MM.1S (cell line): ENCODE measurements around the gene HECW1.

ENCODE experiments used
- EZH2 ChIP-seq: fragments of 300-600 bp; sonication (generic); optimal IDR thresholded peaks from 2 replicates; pipeline ENCODE3; 2017; ENCODE audit warnings: low read depth, mild to moderate bottlenecking, antibody characterized with exemption, low read length, mixed read lengths
- EZH2phosphoT487 ChIP-seq: fragments of 300-600 bp; sonication (generic); IDR thresholded peaks from 2 replicates; pipeline ENCODE4 v1.6.1; 2018; ENCODE audit warnings: antibody characterized with exemption, low read length
- TF ChIP-seq, protein P1 (sequence below): fragments of 300-600 bp; sonication (generic); IDR thresholded peaks from 2 replicates; pipeline ENCODE4 v1.5.1; 2016; ENCODE audit warnings: antibody characterized with exemption, low read length, mixed read lengths

- TF ChIP-seq, protein P1, sequence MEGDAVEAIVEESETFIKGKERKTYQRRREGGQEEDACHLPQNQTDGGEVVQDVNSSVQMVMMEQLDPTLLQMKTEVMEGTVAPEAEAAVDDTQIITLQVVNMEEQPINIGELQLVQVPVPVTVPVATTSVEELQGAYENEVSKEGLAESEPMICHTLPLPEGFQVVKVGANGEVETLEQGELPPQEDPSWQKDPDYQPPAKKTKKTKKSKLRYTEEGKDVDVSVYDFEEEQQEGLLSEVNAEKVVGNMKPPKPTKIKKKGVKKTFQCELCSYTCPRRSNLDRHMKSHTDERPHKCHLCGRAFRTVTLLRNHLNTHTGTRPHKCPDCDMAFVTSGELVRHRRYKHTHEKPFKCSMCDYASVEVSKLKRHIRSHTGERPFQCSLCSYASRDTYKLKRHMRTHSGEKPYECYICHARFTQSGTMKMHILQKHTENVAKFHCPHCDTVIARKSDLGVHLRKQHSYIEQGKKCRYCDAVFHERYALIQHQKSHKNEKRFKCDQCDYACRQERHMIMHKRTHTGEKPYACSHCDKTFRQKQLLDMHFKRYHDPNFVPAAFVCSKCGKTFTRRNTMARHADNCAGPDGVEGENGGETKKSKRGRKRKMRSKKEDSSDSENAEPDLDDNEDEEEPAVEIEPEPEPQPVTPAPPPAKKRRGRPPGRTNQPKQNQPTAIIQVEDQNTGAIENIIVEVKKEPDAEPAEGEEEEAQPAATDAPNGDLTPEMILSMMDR = no peak
- TF ChIP-seq EZH2 (no peak), EZH2phosphoT487 (no peak)
Measured at GRCh38 chr7:43372676-43373355, 260.4 kb downstream of the HECW1 start.
